Measurements from ENCODE around the gene CA12. TPM values are rescaled to one million over a fixed set of nuclear protein-coding genes. Genes with fewer than 3 reads are reported as not detected.

Gene CA12
- total and polyA plus RNA-seq, 10 of the 15 experiments (the other 5 are each of a cell fraction or from before 2014, with no cell fraction given): 0.03 to 0.10 TPM; not detected in 8

DNA sequence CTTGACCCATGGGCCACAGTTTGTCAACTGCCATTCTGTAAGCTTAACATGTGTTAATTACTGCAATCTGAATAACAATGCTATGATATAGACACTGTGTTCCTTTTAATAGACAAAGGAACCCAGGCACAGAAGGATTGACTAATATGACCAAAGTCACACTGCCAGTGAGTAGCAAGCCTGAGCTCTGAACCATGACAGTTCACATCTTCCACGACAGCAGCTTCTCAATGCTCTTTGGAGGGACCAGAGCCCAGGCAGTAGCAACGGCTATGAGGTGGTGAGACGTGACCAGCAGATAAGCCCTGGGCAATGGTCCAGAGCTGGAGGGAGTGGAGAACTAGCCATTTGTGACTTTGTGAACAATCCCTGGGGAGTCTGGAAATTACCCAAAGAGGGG is 19.4 kb downstream of the CA12 start:
- ATAC-seq (peak; percentile 38; the same call in 1 of the 3 replicates), FAIRE-seq (no peak), DNase-seq (ENCODE audit: low read depth, low spot score) (no peak)
- 3% methylated on average over 3 of the region's 3 CpGs for WGBS (ENCODE audit: insufficient coverage, insufficient replicate concordance, low lambda C conversion rate, missing lambda C conversion rate)
- Histone ChIP-seq H4K20me1 (ENCODE audit: control insufficient read depth, insufficient read depth) (no peaks in the 10 kb centered on the region), H3K79me2 (ENCODE audit: control insufficient read depth, insufficient read depth, low read length) (no peaks in the 10 kb centered on the region), H3K36me3 (ENCODE audit: control insufficient read depth in 2 of 2, insufficient read depth in 2 of 2, low read length in 1 of 2) (no peaks in the 10 kb centered on the region), H3K9ac (ENCODE audit: control insufficient read depth, insufficient read depth, low read length) (no peak overlapping the region), H3K27me3 (replicated peaks in 1 of 2; ENCODE audit: control insufficient read depth in 2 of 2, insufficient read depth in 2 of 2, low read length in 1 of 2) (peaks cover 0 to 1% of the 10 kb centered on the region in 2 experiments; a peak in 2 of 4 replicates), H3K4me2 (ENCODE audit: control insufficient read depth, insufficient read depth) (no peak overlapping the region), H2AFZ (ENCODE audit: control insufficient read depth, low read depth, low read length) (no peak overlapping the region), H3K4me3 (no peak overlapping the region), H3K9me3 (replicated peaks; ENCODE audit: control insufficient read depth, insufficient read depth, low read length) (no peaks in the 10 kb centered on the region), H3K4me1 (ENCODE audit: control insufficient read depth, insufficient read depth, low read length) (peaks cover 5% of the 10 kb centered on the region; the same call in 1 of the 2 replicates), H3K27ac (ENCODE audit: control insufficient read depth, insufficient read depth) (no peak overlapping the region)
- ChIA-PET CTCF (interaction anchor here (0.6 to 1.5 kb wide), 6 partner anchors 13 to 312 kb away, joined by 3 to 5 read pairs (median 4); no protein-coding TSS in a partner anchor), RAD21 (ENCODE audit: unreplicated experiment) (interaction anchor here (1.2 to 1.5 kb wide), 2 partner anchors 19 to 196 kb away, joined by 3 to 4 read pairs; no protein-coding TSS in a partner anchor), SMC1A (ENCODE audit: uncharacterized antibody, unreplicated experiment) (interaction anchor here (0.6 to 1.9 kb wide), 11 partner anchors 9 to 73 kb away, joined by 3 to 9 read pairs (median 4); no protein-coding TSS in a partner anchor), POLR2A (interaction anchor here (0.5 to 1.5 kb wide), 5 partner anchors 10 to 19 kb away, joined by 3 to 6 read pairs (median 4); no protein-coding TSS in a partner anchor)
- TF ChIP-seq IRF4 (IDR thresholded peaks at IDR 0.05; ENCODE audit: low read depth, low read length) (no peak), MTA2 (IDR thresholded peaks at IDR 0.05; ENCODE audit: low read depth) (no peak), TCF3 (IDR thresholded peaks at IDR 0.05; ENCODE audit: borderline replicate concordance, insufficient read depth, low read depth, low read length) (no peak), POLR2AphosphoS2 (IDR thresholded peaks at IDR 0.05; ENCODE audit: low read depth, low read length) (no peak)
- TF ChIP-seq, protein P1, sequence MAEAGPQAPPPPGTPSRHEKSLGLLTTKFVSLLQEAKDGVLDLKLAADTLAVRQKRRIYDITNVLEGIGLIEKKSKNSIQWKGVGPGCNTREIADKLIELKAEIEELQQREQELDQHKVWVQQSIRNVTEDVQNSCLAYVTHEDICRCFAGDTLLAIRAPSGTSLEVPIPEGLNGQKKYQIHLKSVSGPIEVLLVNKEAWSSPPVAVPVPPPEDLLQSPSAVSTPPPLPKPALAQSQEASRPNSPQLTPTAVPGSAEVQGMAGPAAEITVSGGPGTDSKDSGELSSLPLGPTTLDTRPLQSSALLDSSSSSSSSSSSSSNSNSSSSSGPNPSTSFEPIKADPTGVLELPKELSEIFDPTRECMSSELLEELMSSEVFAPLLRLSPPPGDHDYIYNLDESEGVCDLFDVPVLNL (IDR thresholded peaks at IDR 0.05; ENCODE audit: low read depth, low read length): no peak
- TF ChIP-seq, protein P2, sequence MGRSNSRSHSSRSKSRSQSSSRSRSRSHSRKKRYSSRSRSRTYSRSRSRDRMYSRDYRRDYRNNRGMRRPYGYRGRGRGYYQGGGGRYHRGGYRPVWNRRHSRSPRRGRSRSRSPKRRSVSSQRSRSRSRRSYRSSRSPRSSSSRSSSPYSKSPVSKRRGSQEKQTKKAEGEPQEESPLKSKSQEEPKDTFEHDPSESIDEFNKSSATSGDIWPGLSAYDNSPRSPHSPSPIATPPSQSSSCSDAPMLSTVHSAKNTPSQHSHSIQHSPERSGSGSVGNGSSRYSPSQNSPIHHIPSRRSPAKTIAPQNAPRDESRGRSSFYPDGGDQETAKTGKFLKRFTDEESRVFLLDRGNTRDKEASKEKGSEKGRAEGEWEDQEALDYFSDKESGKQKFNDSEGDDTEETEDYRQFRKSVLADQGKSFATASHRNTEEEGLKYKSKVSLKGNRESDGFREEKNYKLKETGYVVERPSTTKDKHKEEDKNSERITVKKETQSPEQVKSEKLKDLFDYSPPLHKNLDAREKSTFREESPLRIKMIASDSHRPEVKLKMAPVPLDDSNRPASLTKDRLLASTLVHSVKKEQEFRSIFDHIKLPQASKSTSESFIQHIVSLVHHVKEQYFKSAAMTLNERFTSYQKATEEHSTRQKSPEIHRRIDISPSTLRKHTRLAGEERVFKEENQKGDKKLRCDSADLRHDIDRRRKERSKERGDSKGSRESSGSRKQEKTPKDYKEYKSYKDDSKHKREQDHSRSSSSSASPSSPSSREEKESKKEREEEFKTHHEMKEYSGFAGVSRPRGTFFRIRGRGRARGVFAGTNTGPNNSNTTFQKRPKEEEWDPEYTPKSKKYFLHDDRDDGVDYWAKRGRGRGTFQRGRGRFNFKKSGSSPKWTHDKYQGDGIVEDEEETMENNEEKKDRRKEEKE (IDR thresholded peaks at IDR 0.05): no peak
- TF ChIP-seq, protein P3, sequence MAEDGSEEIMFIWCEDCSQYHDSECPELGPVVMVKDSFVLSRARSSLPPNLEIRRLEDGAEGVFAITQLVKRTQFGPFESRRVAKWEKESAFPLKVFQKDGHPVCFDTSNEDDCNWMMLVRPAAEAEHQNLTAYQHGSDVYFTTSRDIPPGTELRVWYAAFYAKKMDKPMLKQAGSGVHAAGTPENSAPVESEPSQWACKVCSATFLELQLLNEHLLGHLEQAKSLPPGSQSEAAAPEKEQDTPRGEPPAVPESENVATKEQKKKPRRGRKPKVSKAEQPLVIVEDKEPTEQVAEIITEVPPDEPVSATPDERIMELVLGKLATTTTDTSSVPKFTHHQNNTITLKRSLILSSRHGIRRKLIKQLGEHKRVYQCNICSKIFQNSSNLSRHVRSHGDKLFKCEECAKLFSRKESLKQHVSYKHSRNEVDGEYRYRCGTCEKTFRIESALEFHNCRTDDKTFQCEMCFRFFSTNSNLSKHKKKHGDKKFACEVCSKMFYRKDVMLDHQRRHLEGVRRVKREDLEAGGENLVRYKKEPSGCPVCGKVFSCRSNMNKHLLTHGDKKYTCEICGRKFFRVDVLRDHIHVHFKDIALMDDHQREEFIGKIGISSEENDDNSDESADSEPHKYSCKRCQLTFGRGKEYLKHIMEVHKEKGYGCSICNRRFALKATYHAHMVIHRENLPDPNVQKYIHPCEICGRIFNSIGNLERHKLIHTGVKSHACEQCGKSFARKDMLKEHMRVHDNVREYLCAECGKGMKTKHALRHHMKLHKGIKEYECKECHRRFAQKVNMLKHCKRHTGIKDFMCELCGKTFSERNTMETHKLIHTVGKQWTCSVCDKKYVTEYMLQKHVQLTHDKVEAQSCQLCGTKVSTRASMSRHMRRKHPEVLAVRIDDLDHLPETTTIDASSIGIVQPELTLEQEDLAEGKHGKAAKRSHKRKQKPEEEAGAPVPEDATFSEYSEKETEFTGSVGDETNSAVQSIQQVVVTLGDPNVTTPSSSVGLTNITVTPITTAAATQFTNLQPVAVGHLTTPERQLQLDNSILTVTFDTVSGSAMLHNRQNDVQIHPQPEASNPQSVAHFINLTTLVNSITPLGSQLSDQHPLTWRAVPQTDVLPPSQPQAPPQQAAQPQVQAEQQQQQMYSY (CRISPR knock-in tag; IDR thresholded peaks at IDR 0.05): no peak
- intact Hi-C loops (cut with micrococcal nuclease; ENCODE audit: unreplicated experiment): loop anchor here (1.0 kb wide), 1 partner anchor 38 kb away; no protein-coding TSS in a partner anchor
- no TSS peak for BruUV-seq (replicated peaks)
- in situ Hi-C loops (cut with MboI): no loop called here
